Stimulated activated CD8-positive, alpha-beta memory T cell treated with anti-CD3 and anti-CD28 coated beads, Interleukin-7, amount 100 ng/mL, for 24 hours (primary cell): ENCODE results near the gene ERCC6.

ENCODE experiments used
- DNase-seq: peaks from one replicate; pipeline ENCODE4 v3.0.0-alpha.2; 2020; ENCODE audit warnings: low read depth

The ERCC6 gene

DNA sequence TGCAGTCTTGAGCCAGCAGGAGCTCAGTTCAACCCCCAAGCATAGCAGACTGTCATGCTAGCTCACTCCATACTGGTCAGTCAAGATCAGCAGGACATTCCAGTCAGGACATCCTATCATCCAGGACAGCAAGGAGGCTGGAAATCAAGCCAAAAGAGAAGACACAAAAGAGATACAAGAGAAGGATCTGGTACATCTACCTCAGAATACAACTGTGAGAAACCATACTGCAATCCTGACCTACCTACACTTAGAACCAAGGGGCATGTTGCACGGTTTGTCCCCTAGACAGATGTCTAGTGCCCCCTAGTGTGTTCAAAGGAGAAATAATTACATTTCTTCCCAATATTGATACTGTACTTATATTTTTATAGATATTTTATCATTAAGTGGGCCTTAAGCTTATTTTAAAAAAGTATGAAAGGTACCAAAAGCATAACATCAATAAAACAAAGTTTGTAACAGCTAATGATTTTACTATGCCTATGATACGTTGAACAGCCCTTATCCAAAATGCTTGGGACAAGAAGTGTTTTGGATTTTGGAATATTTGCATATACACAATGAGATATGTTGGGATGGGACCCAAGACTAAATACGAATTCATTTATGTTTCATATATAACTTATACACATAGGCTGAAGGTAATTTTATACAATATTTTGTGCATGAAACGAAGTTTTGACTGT, 26.7 kb downstream of the ERCC6 start:
- no peak for DNase-seq

DNA sequence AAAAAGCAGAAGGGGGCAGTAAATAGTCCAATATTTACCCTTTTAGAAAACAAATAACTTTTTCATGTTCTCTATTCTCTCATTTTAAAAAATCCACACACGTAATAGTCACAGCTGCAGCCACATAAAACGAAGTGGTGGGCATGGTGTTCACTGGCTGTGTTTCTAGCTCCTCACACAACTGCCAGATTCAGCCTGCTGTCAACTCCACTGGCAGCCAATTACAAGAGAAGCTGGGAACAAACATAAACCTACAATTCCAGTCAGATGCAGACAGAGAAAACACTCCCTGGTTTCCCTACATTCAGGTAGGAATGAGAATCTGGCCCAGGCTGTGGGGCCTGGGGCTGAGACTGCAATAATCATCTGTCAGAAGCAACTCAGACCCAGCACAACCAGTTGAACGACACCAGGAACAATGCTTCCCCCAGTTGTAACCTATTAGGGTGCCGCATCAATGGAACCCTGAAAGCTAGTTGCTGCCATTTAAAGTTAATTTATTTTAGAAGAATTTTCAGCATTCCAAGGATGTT, 29.1 kb downstream of the ERCC6 start:
- DNase-seq: no peak

DNA sequence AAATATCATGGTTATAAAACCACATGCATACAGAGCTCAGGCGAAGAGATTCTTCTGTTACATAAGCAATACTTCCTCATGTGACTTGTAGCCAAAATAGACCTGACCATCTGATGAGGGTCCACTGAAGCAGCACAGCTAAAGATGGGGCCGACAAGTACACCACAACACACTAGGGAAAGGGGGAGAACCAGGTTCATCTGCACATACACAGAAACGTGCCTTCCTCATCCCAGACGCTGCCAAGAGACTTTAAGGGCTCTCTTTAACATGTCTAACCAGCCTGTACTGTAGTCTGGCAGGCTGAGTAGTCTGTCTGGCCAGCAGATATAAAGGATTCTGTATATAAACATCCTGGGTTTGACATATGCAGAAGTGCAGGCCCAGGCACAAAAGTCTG, 30.3 kb downstream of the ERCC6 start:
- DNase-seq: no peak

DNA sequence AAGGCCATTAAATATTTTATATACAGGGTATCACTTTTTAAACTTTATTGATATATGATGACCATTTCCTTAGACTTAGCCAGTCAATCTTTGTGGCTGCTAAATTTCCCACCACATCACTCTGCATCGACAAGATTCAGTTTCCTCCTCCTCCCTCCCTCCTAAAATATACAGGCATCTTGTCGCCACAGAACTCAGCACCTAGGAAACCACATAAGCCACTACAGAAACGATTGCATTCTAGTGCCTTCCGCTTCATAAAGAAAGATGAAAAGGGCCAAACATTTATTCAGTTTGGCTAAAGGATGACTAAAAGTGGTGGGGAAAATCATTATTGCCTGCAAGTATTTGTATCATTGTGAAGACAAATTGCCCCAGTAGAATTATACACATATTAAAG, 30.7 kb downstream of the ERCC6 start:
- no peak for DNase-seq

DNA sequence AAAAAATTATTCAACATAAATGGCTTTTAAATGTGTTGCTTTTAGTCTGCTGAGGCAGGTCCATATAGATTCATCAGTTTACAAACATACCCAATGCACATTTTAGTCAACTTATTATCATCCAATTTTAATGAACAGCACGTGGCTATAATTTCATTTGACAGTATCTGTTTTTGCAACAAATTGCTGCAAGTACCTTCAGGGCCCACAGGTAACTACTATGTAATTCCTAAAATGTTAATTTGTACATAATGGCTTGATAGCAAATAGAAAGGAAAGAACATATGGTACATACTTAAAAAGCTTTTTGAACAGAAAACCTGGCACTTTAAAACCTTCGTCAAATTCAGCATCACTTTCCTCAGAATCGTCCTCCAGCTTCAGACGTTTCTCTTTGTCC, 33.3 kb downstream of the ERCC6 start:
- no peak for DNase-seq

DNA sequence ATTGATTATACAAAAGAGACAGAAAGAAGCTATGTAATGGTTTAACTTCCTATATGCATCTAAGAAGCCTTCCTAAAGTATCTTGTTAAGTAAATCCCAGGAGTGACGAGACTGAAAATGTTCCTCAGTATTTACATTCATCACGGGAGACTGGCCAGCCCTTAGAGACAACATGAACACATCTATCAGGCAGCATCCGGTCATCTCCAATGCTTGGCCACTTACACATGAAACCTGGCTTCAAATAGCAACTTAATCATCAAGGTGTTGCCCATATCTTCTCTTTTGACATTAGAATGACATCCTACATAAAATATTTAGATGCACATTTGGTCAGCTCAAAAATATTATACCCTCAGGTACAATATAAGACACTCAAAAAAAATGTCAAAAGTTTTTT, 33.8 kb downstream of the ERCC6 start:
- DNase-seq: no peak

DNA sequence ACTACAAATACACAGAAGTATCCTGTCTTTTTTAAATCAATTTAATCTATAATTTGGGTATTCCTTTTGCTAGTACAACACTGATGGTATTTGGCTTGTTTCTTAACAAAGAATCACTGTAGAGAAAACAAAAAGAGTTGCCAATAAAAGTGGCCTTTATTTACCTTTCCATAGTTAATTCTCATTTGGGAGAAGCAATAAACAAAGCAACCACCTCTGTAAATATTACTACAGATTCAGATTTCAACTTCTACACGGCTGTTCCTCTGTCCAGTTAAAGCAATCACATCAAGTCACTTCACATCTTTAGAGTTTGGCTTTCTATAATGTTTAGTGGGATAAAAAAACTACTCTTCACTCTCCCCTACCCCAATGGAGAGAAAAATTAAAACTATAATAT, 34.4 kb downstream of the ERCC6 start:
- DNase-seq: no peak

DNA sequence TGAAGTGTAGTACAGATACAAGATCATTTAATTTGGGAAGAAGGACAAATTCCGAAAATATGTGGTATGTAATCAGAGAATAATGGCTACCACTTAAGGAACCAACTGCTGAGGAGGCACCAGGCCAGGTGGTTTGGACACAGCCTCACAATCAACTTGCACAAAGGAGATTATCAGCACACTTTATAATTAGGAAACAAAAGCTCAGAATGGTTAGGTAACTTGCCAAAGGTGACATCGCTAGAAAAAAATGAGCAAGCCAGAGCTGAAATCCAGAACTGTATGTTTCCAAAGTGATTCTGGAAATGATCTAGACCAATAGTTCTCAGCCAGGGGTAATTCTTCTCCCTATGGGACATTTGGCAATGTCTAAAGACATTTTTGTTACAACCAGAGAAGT, 36.6 kb downstream of the ERCC6 start:
- no peak for DNase-seq

DNA sequence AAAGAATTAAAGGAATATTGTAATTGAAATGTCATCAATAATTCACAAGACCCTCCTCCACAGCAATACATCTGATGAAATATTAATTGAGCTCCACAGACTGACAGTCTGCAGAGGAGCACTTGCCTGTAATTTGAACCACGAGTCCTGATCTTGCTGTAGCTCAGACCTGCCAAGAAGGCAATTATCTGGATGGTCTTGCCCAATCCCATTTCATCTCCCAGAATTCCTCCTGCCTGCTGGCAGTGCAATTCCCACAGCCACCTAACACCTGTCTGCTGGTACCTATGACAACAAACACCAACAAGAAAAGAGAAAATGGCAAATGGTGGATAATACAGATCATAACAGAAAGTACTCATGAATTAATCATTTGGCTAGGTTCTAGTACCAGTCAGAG, 38.5 kb downstream of the ERCC6 start:
- DNase-seq: no peak

DNA sequence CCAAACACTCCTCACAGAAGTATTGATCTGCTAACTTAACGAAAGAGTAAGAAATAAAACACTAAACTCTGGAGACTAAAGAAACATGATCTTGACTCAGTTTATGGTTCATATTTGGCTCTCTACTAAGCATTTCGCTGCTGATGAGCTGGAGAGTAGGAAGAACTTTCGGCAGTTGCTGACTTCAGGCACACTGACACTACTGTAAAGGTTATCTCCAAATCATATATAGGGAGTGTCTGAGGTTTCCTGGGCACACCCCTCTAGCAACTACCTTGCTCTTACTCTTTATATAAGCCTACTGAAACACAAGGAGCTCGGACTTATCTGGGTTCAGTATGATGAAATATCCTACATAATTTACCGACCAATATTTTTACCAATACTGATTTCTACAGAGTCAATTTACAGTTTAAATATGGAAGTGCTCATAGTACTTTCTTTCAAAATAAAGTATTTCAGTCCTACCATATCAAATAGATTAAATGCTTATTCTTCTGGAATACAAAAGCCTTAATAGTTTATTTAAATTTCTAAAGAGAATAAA, 39.5 kb downstream of the ERCC6 start:
- no peak for DNase-seq

DNA sequence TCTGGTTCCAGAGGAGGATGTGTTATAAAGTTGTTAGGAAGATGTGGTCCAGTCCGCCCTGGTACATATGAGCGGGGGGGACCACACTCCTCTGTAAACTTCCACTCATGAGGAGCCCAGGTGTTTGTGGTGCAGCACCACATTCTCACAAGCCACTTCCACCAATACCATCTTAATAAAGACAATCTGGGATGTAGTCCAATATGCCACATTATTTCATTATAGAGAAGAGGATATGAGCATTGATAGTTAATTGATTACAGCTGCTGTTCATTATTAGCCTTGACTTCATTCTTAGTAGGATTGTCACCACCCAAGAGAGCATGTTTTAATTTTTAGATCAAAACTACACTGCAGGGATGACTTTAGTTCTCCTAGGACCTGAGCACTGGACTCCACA, 40.5 kb downstream of the ERCC6 start:
- no peak for DNase-seq

DNA sequence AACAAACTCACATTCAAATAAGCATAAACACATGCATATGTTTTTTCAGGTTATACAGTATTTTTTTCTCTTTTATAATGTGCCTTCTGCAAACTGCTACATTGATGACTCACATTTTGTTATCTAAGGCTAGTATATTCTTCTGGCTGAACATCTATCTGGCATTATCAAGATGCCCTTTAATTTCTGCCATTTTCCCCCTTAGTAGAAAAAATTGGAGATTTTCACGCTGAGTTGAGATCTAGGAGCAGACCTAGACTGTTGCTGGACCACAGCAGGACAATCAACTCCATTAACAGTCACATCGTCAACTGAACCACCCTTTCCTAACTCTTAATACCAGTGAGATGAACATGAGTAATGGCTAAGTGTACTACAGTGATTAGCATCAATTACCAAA, 41.6 kb downstream of the ERCC6 start:
- DNase-seq: no peak

DNA sequence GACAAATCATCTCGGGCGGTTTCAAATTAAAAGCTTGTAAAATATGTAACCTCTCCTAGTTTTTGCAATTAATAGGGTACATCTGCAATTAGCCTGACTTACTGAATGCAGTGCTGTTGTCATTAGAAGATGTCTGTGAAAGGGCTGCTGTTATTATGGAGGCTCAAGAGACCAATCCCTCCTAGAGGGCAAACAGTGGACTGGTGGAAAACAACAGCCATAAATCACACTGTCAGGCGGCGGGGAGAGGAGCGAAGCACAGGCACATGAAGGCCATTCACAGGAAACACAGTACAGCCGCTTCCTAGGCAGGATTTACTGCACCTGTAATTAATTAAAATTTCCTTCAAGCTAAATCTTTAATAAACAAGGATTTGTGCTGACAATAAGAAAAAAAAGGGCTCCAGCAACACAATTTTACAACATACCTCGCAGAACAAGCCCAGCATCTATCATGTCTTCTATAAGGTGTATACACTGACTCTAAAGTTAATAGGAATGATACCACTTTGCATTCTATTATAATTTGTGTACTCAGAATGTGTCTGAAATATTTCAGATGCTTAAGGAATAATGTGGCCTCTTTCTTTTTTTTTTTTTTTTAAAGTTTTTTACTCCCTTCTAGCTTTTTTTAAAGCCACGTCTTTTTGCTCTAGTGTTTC, 50.7 kb downstream of the ERCC6 start:
- DNase-seq: no peak

DNA sequence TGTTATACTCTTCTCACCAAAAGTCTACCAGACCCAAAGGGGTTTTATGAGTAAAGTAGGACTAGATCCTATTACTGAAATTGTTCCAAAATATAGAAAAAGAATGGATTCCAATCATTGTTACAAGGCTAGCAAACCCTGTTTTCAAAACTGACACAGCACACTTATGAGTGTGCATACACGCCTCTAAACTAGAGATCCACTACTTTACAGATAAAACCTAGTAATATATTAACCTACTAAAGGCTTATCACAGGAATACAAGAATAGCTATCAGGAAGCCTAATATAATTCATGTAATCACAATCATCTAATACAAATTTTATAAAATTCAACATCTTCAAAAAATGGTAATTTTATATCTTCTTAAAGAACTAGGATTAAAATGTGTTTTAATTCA, 52.2 kb downstream of the ERCC6 start:
- no peak for DNase-seq

DNA sequence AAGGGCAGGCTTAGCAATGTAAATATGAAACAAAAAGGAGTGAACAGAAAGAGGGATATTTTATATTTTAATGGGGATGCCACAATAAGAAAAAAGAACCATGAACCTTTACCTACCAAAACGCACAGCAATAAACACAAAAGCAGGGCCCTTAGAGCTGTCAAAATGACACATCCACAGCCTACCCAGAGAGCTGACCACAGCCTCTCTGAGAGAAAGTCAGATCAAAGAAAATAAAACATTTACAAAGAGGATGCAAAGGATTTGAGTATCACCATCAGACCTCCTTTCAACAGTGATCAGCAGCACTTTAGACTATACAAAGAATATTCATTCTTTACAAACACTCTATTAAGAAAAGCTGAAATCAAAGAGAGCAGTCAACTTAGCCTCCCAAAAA, 52.9 kb downstream of the ERCC6 start:
- no peak for DNase-seq

DNA sequence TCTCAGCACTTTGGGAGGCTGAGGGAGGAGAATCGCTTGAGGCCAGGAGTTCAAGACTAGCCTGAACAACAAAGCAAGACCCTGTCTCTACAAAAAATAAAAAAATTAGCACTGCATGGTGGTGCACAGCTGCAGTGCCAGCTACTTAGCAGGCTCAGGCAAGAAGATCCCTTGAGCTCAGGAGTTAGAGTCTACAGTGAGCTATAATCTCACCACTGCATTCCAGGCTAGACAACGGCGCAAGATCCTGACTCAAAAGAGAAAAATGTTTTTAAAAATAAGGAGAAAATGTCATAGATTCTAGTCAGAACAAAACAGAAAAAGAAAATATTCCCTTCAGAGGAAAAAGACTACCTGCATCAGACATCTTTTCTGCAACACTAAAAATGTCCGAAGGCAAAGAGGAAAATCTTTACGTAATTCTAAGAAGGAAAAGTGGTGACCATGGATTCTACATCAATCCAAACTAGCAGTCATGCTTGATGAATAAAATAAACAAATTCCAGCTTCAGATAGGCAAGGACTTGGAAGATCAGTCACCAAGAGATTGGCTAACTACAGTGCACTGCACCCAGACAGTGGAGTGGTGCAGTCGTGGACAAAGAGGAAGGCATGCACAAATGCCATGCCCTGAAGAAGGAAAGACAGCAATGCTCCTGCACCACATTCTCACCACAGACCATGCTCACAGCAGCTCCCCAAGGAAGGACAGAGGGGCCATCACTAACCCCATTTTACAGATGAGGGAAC, 54.3 kb downstream of the ERCC6 start:
- DNase-seq: no peak

DNA sequence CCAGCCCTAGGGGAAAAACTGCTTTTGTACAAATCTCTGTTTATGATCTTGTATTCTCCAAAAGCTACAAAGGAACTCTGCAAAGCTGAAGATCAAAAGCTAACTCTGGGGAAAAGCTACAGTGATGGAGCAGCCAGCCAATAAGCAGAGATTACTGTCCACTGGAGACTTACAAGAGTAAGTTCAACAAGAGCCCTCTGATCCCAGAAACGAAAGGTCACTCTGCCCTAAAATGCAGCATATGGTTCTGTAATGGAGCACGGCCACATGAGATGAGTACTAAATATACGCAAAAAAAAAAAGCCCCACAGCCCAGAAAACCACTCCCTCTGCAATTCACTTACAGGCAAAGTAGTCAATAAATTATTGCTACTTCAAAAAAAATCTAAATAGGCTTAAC, 60.1 kb downstream of the ERCC6 start:
- no peak for DNase-seq

DNA sequence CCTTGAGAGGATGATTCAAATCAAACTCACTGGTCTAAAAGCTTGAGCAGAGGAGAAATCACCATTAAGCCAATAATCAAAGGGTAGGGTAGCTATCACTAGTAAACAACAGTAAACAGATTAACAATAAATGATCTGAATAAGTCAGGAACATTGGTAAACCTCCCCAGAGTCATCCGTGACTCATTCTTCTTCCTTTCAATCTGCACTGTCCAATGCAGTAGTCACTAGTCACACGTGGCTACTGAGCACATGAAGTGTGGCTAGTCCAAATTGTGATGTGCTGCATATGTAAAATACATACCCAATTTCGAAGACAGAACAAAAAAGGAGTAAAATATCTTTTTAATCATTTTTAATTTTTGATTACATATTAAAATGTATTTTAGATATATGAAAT, 64.0 kb downstream of the ERCC6 start:
- no peak for DNase-seq

DNA sequence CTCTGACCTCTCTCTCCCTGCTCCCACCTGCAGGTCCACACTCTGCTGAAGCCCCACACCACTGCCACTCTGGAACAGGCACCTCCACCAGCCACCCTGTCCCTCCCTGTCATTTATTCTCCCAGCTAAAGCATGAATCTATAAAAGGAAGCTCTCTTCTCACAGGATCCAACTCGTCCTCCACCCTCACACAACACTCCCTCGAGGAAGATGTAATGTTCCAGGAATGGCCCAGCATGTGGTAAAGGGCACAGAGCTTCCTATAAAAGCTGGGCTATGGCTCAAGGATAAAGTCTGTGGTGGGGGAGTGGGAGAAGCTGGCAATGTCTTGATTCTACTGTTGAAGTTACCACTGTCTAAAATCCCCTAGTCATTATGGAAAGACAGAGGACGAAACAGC, 67.4 kb downstream of the ERCC6 start:
- no peak for DNase-seq

DNA sequence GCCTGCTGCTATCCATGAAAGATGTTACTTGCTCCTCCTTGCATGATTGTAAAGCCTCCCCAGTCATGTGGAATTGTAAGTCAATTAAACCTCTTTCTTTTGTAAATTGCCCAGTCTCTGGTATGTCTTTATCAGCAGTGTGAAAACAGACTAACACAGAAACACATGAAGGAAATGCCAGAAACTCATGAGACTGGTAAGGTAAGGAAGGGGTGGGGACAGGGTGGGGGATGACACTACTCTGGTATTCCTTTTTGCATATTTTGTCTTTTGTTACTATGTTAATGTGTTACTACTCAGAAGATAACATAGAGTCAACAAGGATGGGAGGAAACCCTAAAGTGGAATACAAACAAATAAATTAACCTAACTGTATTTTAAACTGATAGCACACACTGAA, 73.2 kb downstream of the ERCC6 start:
- DNase-seq: no peak
